SK-N-MC (cell line): Measurements from ENCODE around the gene DLG1.
"Not testable (repeated sequence)": the region's sequence is repeated elsewhere in the genome, so short reads cannot be mapped to it uniquely, and the experiment has no call there.

Experiments used
- DNase-seq: peaks from one replicate; pipeline ENCODE4 v3.0.0-alpha.2; 2011; ENCODE audit warnings: low read depth, low spot score
- H3K27ac ChIP-seq: fragments of 200-600 bp; sonication (generic); 2 replicates; pipeline ENCODE4 v1.5.1; 2016; ENCODE audit warnings: mixed run types
- H3K36me3 ChIP-seq: fragments of 200-600 bp; sonication (generic); 2 replicates; pipeline ENCODE4 v1.6.1; 2017; ENCODE audit warnings: antibody characterized with exemption, low read length, mixed read lengths; ENCODE audit not compliant: insufficient read depth
- H3K4me3 ChIP-seq: fragments of 200-600 bp; sonication (generic); 2 replicates; pipeline ENCODE4 v1.5.1; 2016
- H3K9ac ChIP-seq: fragments of 200-600 bp; sonication (generic); 2 replicates; pipeline ENCODE4 v1.8.0; 2017; ENCODE audit warnings: mixed run types, mixed read lengths; ENCODE audit not compliant: insufficient read length
- H3K9me3 ChIP-seq: fragments of 200-600 bp; sonication (generic); 2 replicates; pipeline ENCODE4 v1.6.1; 2017; ENCODE audit warnings: low read depth, mild to moderate bottlenecking, antibody characterized with exemption, low read length, moderate library complexity, mixed read lengths
- EZH2 ChIP-seq: fragments of 200-600 bp; sonication (generic); IDR thresholded peaks from one replicate; pipeline ENCODE4 v1.6.1; 2017; ENCODE audit warnings: antibody characterized with exemption
- FOXP2 ChIP-seq: optimal IDR thresholded peaks from 2 replicates; pipeline ENCODE3; 2011; ENCODE audit warnings: mild to moderate bottlenecking, moderate library complexity; ENCODE audit not compliant: insufficient read depth; ENCODE audit errors: extremely low read length, control extremely low read depth
- POLR2AphosphoS5 ChIP-seq: IDR thresholded peaks from 2 replicates; pipeline ENCODE4 v1.6.1; 2012; ENCODE audit warnings: mild to moderate bottlenecking, low read depth, low read length, borderline replicate concordance

The DLG1 gene

GRCh38 chr3:197224034-197224444, 74.4 kb downstream of the DLG1 start:
- Histone ChIP-seq H3K9me3 (no peaks in the 10 kb centered on the region), H3K36me3 (no peaks in the 10 kb centered on the region), H3K9ac (no peak overlapping the region), H3K4me3 (no peak overlapping the region), H3K27ac (0 out of 2 replicates have a peak overlapping the region, but pooled peaks have one; percentile 0)
- DNase-seq = peak; percentile 60
- TF ChIP-seq EZH2 = no peak
- no peak for TF ChIP-seq FOXP2
- TF ChIP-seq POLR2AphosphoS5 = no peak

- peak overlapping the region; percentile 27 for H3K9ac ChIP-seq
- H3K9me3 ChIP-seq = no peaks in the 10 kb centered on the region
- no peak for TF ChIP-seq FOXP2
- no peak for TF ChIP-seq POLR2AphosphoS5
- TF ChIP-seq EZH2 = no peak
- H3K36me3 ChIP-seq = no peaks in the 10 kb centered on the region
- no peak overlapping the region for H3K4me3 ChIP-seq
- DNase-seq = no peak
- peak overlapping the region; percentile 9; the same call in 1 of the 2 replicates for H3K27ac ChIP-seq
Observed at GRCh38 chr3:197222937-197223370, 75.5 kb downstream of the DLG1 start.

- no peak overlapping the region for H3K4me3 ChIP-seq
- no peaks in the 10 kb centered on the region for H3K36me3 ChIP-seq
- TF ChIP-seq FOXP2 = no peak
- H3K27ac ChIP-seq = 0 out of 2 replicates have a peak overlapping the region, but pooled peaks have one; percentile 29
- DNase-seq = no peak
- no peaks in the 10 kb centered on the region for H3K9me3 ChIP-seq
- H3K9ac ChIP-seq = no peak overlapping the region
Observed at GRCh38 chr3:197219619-197220018, 78.8 kb downstream of the DLG1 start.

GRCh38 chr3:197218210-197218609, 80.2 kb downstream of the DLG1 start:
- Histone ChIP-seq H3K9ac (no peak overlapping the region), H3K9me3 (no peaks in the 10 kb centered on the region), H3K4me3 (no peak overlapping the region), H3K36me3 (peaks cover 5% of the 10 kb centered on the region; the same call in 1 of the 2 replicates), H3K27ac (no peak overlapping the region; the same call in 1 of the 2 replicates)
- no peak for TF ChIP-seq POLR2AphosphoS5
- no peak for TF ChIP-seq EZH2
- TF ChIP-seq FOXP2 = no peak
- DNase-seq = no peak

GRCh38 chr3:197216914-197217313, 81.5 kb downstream of the DLG1 start:
- TF ChIP-seq EZH2 = no peak
- TF ChIP-seq POLR2AphosphoS5 = no peak
- TF ChIP-seq FOXP2 = no peak
- DNase-seq = no peak
- Histone ChIP-seq H3K9me3 (no peaks in the 10 kb centered on the region), H3K36me3 (peaks cover 10% of the 10 kb centered on the region), H3K9ac (no peak overlapping the region), H3K4me3 (no peak overlapping the region), H3K27ac (no peak overlapping the region; the same call in none of the 2 replicates)

- H3K4me3 ChIP-seq = no peak overlapping the region
- no peak overlapping the region for H3K9ac ChIP-seq
- H3K36me3 ChIP-seq = peaks cover 16% of the 10 kb centered on the region
- no peak for DNase-seq
- TF ChIP-seq FOXP2 = no peak
- no peak for TF ChIP-seq POLR2AphosphoS5
- TF ChIP-seq EZH2 = no peak
- no peaks in the 10 kb centered on the region for H3K9me3 ChIP-seq
- peak overlapping the region; percentile 67 for H3K27ac ChIP-seq
Observed at GRCh38 chr3:197216169-197216860, 82.1 kb downstream of the DLG1 start.

GRCh38 chr3:197212290-197212689, 86.1 kb downstream of the DLG1 start:
- Histone ChIP-seq H3K36me3 (peaks cover 22% of the 10 kb centered on the region), H3K9me3 (no peaks in the 10 kb centered on the region; the same call in 1 of the 2 replicates), H3K27ac (no peak overlapping the region), H3K9ac (no peak overlapping the region), H3K4me3 (no peak overlapping the region)
- DNase-seq = no peak
- TF ChIP-seq POLR2AphosphoS5 (no peak), EZH2 (no peak), FOXP2 (no peak)

- DNase-seq, H3K9me3 ChIP-seq, H3K27ac ChIP-seq, H3K4me3 ChIP-seq, H3K9ac ChIP-seq: not testable (repeated sequence)
- peaks cover 22% of the 10 kb centered on the region for H3K36me3 ChIP-seq
Observed at GRCh38 chr3:197211698-197212097, 86.7 kb downstream of the DLG1 start.

- H3K9ac ChIP-seq = no peak overlapping the region
- no peaks in the 10 kb centered on the region; the same call in 1 of the 2 replicates for H3K9me3 ChIP-seq
- peaks cover 22% of the 10 kb centered on the region for H3K36me3 ChIP-seq
- no peak overlapping the region for H3K4me3 ChIP-seq
- peak overlapping the region; percentile 59 for H3K27ac ChIP-seq
- no peak for DNase-seq
- no peak for TF ChIP-seq EZH2
- TF ChIP-seq POLR2AphosphoS5 = no peak
- no peak for TF ChIP-seq FOXP2
Observed at GRCh38 chr3:197209366-197210260, 88.8 kb downstream of the DLG1 start.
